GM21737 (cell line): ENCODE data around the gene CHMP1A.
"Not testable (repeated sequence)": the region's sequence is repeated elsewhere in the genome, so short reads cannot be mapped to it uniquely, and the experiment has no call there.

ENCODE experiments used
- ATAC-seq: cut with Tn5 transposase; IDR thresholded peaks from one replicate; pipeline ENCODE4 v1.9.1; 2021; ENCODE audit warnings: mild to moderate bottlenecking, moderate library complexity; ENCODE audit not compliant: unreplicated experiment

Gene CHMP1A

GRCh38 chr16:89661215-89661614, 3.7 kb upstream of the CHMP1A start:
- ATAC-seq: no peak

DNA sequence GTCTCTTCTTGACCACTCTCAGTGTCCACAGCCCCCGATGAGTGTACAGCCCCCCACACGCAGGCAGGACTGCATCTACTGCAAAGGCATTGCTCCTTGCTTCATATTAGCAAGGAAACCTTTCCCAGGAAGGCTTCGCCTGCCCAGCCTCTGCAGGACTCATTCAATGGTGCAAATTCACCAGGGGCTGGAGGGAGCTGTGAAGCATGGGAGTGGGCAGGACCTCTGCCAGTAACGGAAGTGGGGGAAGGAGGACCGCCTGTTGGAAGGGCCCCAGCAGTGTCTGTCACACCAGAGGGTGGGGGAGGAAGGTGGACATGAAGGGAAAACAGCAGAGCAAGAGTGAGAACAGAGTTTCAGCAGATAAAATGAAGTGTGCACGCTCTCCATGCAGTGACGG, 2.6 kb upstream of the CHMP1A start:
- ATAC-seq: no peak

- ATAC-seq: no peak
These were observed 842 bp upstream of the CHMP1A start for GRCh38 chr16:89658221-89658879.

GRCh38 chr16:89656435-89657121, 930 bp downstream of the CHMP1A start:
- no peak for ATAC-seq

DNA sequence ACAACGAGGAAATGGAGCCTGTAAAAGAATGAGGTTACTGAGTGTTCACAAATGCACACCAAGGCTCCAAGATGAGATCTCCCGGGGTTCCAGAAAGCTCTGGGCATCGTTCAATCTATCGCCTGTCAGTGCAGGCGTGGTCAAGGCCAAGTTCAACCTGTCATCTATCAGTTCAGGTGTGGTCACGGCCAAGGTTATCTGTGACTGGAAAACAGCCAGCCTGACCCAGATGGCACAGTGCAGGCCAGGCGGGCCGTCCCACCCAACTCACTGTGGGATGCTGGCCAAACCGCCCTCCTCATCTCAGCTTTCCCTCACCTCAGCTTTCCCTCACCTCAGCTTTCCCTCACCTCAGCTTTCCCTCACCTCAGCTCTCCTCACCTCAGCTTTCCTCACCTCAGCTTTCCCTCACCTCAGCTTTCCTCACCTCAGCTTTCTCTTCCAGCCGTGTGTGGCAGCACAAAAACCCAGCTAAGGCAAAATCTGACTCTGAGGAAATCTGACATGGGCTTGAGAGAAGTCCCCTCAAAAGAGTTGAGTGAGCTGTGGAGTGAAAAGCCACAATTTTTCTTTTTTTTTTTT, 2.4 kb downstream of the CHMP1A start:
- no peak for ATAC-seq

- ATAC-seq: no peak
These were observed 3.7 kb downstream of the CHMP1A start for GRCh38 chr16:89653656-89654295.

- ATAC-seq: no peak
These were observed 5.9 kb downstream of the CHMP1A start for GRCh38 chr16:89651584-89651983.

DNA sequence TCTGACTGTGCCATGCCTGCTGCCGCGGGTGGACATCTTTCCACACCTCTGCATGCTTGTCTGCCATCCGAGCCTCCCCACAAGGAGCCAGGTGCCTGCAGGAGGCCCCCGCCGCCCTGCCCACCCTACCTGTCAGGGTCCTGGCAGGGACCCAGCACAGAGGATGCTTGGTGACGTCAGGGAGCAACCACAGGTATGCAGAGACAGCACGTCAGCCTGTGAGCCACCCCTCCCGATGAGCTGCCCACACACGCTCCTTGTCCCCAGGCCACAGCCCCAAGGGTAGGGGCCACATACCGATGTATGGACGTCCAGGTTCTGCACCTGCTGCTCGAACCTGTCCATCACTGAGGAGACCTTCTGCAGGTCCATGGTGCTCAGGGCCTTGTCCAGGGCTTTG, 10.6 kb downstream of the CHMP1A start:
- no peak for ATAC-seq

GRCh38 chr16:89646270-89646669, 11.2 kb downstream of the CHMP1A start:
- no peak for ATAC-seq

DNA sequence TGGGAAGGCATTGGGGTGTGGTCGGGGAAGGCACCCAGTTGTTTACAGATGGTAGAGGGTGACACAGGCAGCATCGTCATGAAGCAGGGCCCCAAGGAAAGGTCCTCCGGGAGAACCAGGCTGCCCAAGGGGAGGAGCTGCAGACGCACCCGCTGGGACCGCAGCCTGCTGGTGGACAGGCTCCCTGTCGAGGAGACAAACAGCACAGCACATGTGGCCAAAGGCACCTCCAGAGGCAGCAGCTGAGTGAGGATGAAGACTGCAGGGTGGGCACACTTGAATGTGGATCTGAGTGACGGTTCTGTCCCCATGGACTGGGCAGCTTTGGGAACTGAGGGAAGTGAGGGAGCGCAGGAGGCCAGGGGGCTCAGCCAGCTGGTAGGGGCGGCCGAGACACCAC, 12.4 kb downstream of the CHMP1A start:
- ATAC-seq: no peak

GRCh38 chr16:89643769-89644300, 13.7 kb downstream of the CHMP1A start:
- ATAC-seq: no peak

- ATAC-seq: no peak
These were observed 14.9 kb downstream of the CHMP1A start for GRCh38 chr16:89642574-89642973.

DNA sequence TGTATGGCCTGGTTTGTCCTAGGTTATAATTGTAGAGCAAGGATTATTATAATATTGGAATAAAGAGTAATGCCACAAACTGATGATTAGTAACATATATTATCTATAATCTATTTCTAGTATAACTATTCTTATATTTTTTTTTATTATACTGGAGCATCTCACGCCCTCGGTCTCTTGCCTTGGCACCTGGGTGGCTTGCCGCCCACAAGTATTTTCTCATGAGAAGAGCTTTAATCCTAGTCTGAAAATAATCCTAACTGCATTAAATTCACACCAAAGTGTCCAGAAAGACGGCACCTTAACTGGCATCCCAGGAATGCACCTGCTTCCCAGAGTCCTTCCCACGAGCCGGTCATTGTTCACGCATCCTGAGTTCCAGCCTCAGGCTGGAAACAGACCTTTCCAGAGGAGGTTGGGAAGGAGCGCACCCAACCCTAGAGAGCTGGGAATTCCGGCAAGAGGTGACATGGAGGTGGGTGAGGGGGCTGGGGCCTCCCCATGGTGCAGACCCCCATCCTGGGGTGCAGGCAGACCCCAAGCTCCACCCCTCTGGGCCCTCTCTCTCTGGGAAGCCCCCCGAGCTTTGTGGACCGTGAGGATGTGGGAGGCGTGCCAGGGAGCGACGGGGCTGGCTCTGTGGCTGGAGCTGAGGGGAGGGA, 15.9 kb downstream of the CHMP1A start:
- no peak for ATAC-seq

DNA sequence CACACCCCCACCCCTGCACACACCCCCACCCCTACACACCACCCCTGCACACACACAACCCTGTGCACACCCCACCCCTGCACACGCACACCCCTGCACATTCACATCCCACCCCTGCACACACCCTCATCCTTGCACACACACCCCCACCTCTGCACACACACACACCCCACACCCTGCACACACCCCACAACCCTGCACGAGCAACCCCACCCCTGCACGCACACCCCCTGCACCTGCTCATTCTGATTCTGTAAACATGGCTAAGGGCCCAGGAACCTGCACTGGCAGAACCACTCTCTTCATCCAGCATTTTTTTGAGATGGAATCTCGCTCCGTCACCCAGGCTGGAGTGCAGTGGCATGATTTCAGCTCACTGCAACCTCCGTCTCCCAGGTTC, 18.1 kb downstream of the CHMP1A start:
- ATAC-seq: no peak

- ATAC-seq: no peak
These were observed 19.1 kb downstream of the CHMP1A start for GRCh38 chr16:89638455-89638854.

- ATAC-seq: no peak
These were observed 20.1 kb downstream of the CHMP1A start for GRCh38 chr16:89637379-89637778.

DNA sequence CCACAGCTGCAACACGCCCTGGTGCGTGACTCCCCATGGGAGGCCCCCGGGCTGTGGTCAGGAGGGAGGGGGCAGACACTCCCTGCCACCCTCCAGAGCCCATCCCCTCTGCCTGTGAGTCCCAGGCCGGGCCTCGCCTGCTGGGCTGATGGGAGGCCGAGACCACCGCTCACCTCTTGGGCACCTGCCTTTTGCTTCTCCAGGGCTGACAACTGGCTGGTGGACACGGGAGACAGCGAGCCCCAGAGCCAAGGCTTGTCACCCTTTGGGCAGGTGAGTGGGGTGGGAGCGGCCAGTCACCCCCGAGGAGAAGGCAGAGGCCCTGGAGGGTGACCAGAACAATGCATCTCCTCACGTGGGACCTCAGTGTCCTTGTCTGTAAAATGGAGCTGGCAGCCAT, 20.8 kb downstream of the CHMP1A start:
- ATAC-seq: no peak

- ATAC-seq: not testable (repeated sequence)
These were observed 22.8 kb downstream of the CHMP1A start for GRCh38 chr16:89634463-89635385.

GRCh38 chr16:89633064-89633631, 24.4 kb downstream of the CHMP1A start:
- no peak for ATAC-seq
